Activated CD8-positive, alpha-beta memory T cell treated with anti-CD3 and anti-CD28 coated beads for 24 hours (primary cell): Measurements from ENCODE around the gene CCDC14.

Experiments
- DNase-seq: peaks from one replicate; pipeline ENCODE4 v3.0.0-alpha.2; 2020

CCDC14 gene

GRCh38 chr3:123961508-123961856 lies 453 bp upstream of the CCDC14 start:
- no peak for DNase-seq

GRCh38 chr3:123953735-123954134 lies 7.3 kb downstream of the CCDC14 start:
- DNase-seq, result no peak

GRCh38 chr3:123952844-123953520 lies 8.0 kb downstream of the CCDC14 start:
- no peak for DNase-seq

- DNase-seq, result no peak
Measured at GRCh38 chr3:123951522-123952447, 9.2 kb downstream of the CCDC14 start.

- DNase-seq, result no peak
Measured at GRCh38 chr3:123949641-123950040, 11.4 kb downstream of the CCDC14 start.

- no peak for DNase-seq
Measured at GRCh38 chr3:123948449-123948848, 12.6 kb downstream of the CCDC14 start.

- no peak for DNase-seq
Measured at GRCh38 chr3:123947482-123947881, 13.5 kb downstream of the CCDC14 start.

GRCh38 chr3:123941542-123941941 lies 19.5 kb downstream of the CCDC14 start:
- no peak for DNase-seq

GRCh38 chr3:123941121-123941520 lies 19.9 kb downstream of the CCDC14 start:
- DNase-seq, result no peak

GRCh38 chr3:123939706-123940105 lies 21.3 kb downstream of the CCDC14 start:
- no peak for DNase-seq

GRCh38 chr3:123936400-123936799 lies 24.6 kb downstream of the CCDC14 start:
- DNase-seq, result no peak

GRCh38 chr3:123935830-123936229 lies 25.2 kb downstream of the CCDC14 start:
- DNase-seq, result no peak

GRCh38 chr3:123934250-123934649 lies 26.8 kb downstream of the CCDC14 start:
- no peak for DNase-seq

GRCh38 chr3:123930445-123930844 lies 30.6 kb downstream of the CCDC14 start:
- no peak for DNase-seq

GRCh38 chr3:123929325-123929724 lies 31.7 kb downstream of the CCDC14 start:
- no peak for DNase-seq

GRCh38 chr3:123926396-123926795 lies 34.6 kb downstream of the CCDC14 start:
- DNase-seq, result no peak

GRCh38 chr3:123920868-123921267 lies 40.2 kb downstream of the CCDC14 start:
- DNase-seq, result no peak

- no peak for DNase-seq
Measured at GRCh38 chr3:123920383-123920782, 40.6 kb downstream of the CCDC14 start.

GRCh38 chr3:123919353-123919752 lies 41.7 kb downstream of the CCDC14 start:
- DNase-seq, result no peak

GRCh38 chr3:123914829-123915228 lies 46.2 kb downstream of the CCDC14 start:
- no peak for DNase-seq

GRCh38 chr3:123909785-123910184 lies 51.2 kb downstream of the CCDC14 start:
- no peak for DNase-seq

- no peak for DNase-seq
Measured at GRCh38 chr3:123907720-123908119, 53.3 kb downstream of the CCDC14 start.

GRCh38 chr3:123899300-123899865 lies 61.6 kb downstream of the CCDC14 start:
- DNase-seq, result no peak

GRCh38 chr3:123893012-123893411 lies 68.0 kb downstream of the CCDC14 start:
- no peak for DNase-seq
